OCI-LY7 (cell line): ENCODE data around the gene MACROD2. TPM values are rescaled to one million over a fixed set of nuclear protein-coding genes. Genes with fewer than 3 reads are reported as not detected.

ENCODE experiments used
- BruUV-seq: library from RNA; stranded (reverse); fragments of 400-500 nt; replicated peaks from 2 replicates; lab custom pipeline; 2021; lab: Mats Ljungman, UMichigan
- CTCF ChIA-PET: fragments of 300-600 bp; sonication (Branson Sonifier 250); formaldehyde crosslinking; loops from one replicate; lab custom pipeline; 2022; ENCODE audit warnings: antibody characterized with exemption; ENCODE audit not compliant: unreplicated experiment; lab: Charles Lee
- POLR2A ChIA-PET: fragments of 300-600 bp; sonication (Branson Sonifier 250); formaldehyde crosslinking; loops from one replicate; lab custom pipeline; 2022; ENCODE audit warnings: antibody characterized with exemption; lab: Charles Lee
- DNase-seq: peaks from one replicate; pipeline ENCODE4 v3.0.0-alpha.2; 2015; ENCODE audit warnings: low spot score
- H2AFZ ChIP-seq: fragments of 200-600 bp; sonication (generic), shearing (Covaris generic); 2 replicates; pipeline ENCODE4 v1.6.1; 2014; ENCODE audit warnings: mild to moderate bottlenecking, antibody characterized with exemption, low read length, moderate library complexity
- H3K27ac ChIP-seq: fragments of 200-600 bp; sonication (generic); 2 replicates; pipeline ENCODE4 v1.5.1; 2014; ENCODE audit warnings: mixed run types, low read depth, mild to moderate bottlenecking, moderate library complexity, low read length, inconsistent platforms; ENCODE audit not compliant: poor library complexity, severe bottlenecking
- H3K36me3 ChIP-seq: fragments of 200-600 bp; sonication (generic); 2 replicates; pipeline ENCODE4 v1.6.1; 2014; ENCODE audit warnings: mild to moderate bottlenecking, antibody characterized with exemption, low read length, moderate library complexity, mixed read lengths; ENCODE audit not compliant: insufficient read depth
- H3K4me1 ChIP-seq: fragments of 200-600 bp; sonication (generic); 2 replicates; pipeline ENCODE4 v1.5.1; 2014; ENCODE audit warnings: mild to moderate bottlenecking, low read length; ENCODE audit not compliant: insufficient read depth, poor library complexity, severe bottlenecking
- H3K4me2 ChIP-seq: fragments of 200-600 bp; sonication (generic); 2 replicates; pipeline ENCODE4 v1.6.1; 2014; ENCODE audit warnings: mild to moderate bottlenecking, low read length
- H3K4me3 ChIP-seq: fragments of 200-600 bp; sonication (generic); 2 replicates; pipeline ENCODE4 v1.5.1; 2014; ENCODE audit warnings: mild to moderate bottlenecking, low read depth, low read length; ENCODE audit not compliant: poor library complexity, severe bottlenecking
- H3K79me2 ChIP-seq: fragments of 200-600 bp; sonication (generic); 2 replicates; pipeline ENCODE4 v1.6.1; 2016; ENCODE audit warnings: low read depth, mild to moderate bottlenecking, low read length, moderate library complexity, mixed read lengths; ENCODE audit not compliant: insufficient read depth
- H3K9me2 ChIP-seq: fragments of 200-600 bp; sonication (generic); 2 replicates; pipeline ENCODE4 v1.6.1; 2016; ENCODE audit warnings: mild to moderate bottlenecking, low read length, mixed read lengths; ENCODE audit not compliant: insufficient read depth
- H3K9me3 ChIP-seq: fragments of 200-600 bp; sonication (generic); 2 replicates; pipeline ENCODE4 v1.6.1; 2014; ENCODE audit warnings: mild to moderate bottlenecking, mixed run types, low read length, mixed read lengths
- H4K20me1 ChIP-seq: fragments of 200-600 bp; sonication (generic); 2 replicates; pipeline ENCODE4 v1.6.1; 2014; ENCODE audit warnings: mild to moderate bottlenecking, antibody characterized with exemption, low read length, moderate library complexity, mixed read lengths; ENCODE audit not compliant: insufficient read depth
- CTCF ChIP-seq: fragments of 200-600 bp; sonication (generic); conservative IDR thresholded peaks from 2 replicates; pipeline ENCODE4 v1.5.1; 2014; ENCODE audit warnings: mild to moderate bottlenecking, antibody characterized with exemption, low read length, moderate library complexity, mixed read lengths
- EZH2phosphoT487 ChIP-seq: fragments of 200-600 bp; sonication (generic); IDR thresholded peaks from 2 replicates; pipeline ENCODE4 v1.6.1; 2018; ENCODE audit warnings: low read depth, borderline replicate concordance, mild to moderate bottlenecking, mixed run types, antibody characterized with exemption, low read length, moderate library complexity, mixed read lengths
- intact Hi-C: fragments of 100-400 bp; cut with micrococcal nuclease; formaldehyde crosslinking; loops from one replicate; pipeline ENCODE4 v1.10.0; 2022; ENCODE audit not compliant: unreplicated experiment
- total RNA-seq, 2 experiments: library from RNA; depleted of rRNA in 1 of 2; stranded (reverse); fragments of >200 nt in 1 of 2; shearing (Covaris generic) in 1 of 2; gene quantifications; 2 replicates each; pipeline ENCODE4 v1.2.3, GENCODE V29; 2014 to 2022

MACROD2 gene
- total RNA-seq, 2 experiments from 2014 or later: 0.09 to 4.5 TPM

DNA sequence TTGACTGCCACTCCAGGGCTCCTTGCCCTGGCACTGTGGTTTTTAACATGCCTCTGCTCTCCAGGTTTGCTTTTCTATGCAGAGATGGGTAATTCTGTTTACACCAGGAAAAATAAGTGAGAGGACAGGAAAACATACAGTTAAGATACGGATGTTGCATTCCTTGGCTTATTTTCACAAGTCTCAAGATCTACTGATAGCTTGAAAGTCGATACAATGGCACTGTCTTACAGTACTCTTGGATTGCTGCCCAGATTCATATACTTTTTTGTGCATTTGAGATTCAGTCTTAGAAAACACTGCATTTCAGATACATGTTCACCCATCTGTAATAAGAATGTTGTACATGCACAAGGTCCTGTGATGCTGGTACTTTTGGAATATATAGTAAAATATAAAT is 501.7 kb downstream of the MACROD2 start:
- no peaks in the 10 kb centered on the region for H3K36me3 ChIP-seq
- no peak overlapping the region for H3K27ac ChIP-seq
- H3K4me3 ChIP-seq: no peak overlapping the region
- H3K4me1 ChIP-seq: no peaks in the 10 kb centered on the region
- no peaks in the 10 kb centered on the region for H3K79me2 ChIP-seq
- CTCF ChIA-PET: no interaction called here
- H2AFZ ChIP-seq: no peak overlapping the region
- no TSS peak for BruUV-seq
- no peaks in the 10 kb centered on the region for H3K9me2 ChIP-seq
- no peaks in the 10 kb centered on the region for H3K9me3 ChIP-seq
- no peak overlapping the region for H3K4me2 ChIP-seq
- POLR2A ChIA-PET: no interaction called here
- no peak for DNase-seq
- H4K20me1 ChIP-seq: no peaks in the 10 kb centered on the region
- TF ChIP-seq CTCF (no peak), EZH2phosphoT487 (no peak)
- intact Hi-C loops: no loop called here

GRCh38 chr20:14498772-14499171 is 503.5 kb downstream of the MACROD2 start:
- Histone ChIP-seq H3K79me2 (no peaks in the 10 kb centered on the region), H4K20me1 (no peaks in the 10 kb centered on the region), H3K4me1 (no peaks in the 10 kb centered on the region), H3K4me3 (no peak overlapping the region), H3K36me3 (no peaks in the 10 kb centered on the region), H3K27ac (no peak overlapping the region), H3K4me2 (no peak overlapping the region), H3K9me2 (no peaks in the 10 kb centered on the region), H3K9me3 (no peaks in the 10 kb centered on the region), H2AFZ (no peak overlapping the region)
- intact Hi-C loops: no loop called here
- CTCF ChIA-PET: no interaction called here
- BruUV-seq: no TSS peak
- POLR2A ChIA-PET: no interaction called here
- TF ChIP-seq EZH2phosphoT487 (no peak), CTCF (no peak)
- no peak for DNase-seq

DNA sequence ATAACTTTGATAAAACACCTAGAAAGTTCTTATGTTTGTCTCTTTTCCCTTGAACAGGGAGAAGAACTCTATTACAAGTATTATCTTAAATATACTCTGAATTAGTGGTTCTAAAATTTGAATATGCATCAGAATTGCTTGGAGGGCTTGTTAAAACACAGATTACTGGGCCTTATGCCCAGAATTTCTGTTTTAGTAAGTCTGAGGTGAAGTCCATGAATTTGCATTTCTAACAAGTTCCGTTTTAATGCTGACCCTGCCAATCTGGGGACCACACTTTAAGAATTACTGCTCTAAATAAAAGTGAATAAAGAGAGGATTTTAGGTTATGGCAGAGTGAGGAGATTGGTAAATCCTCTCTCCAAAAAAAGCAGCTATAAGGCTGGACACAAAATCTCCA is 510.2 kb downstream of the MACROD2 start:
- H3K4me3 ChIP-seq: no peak overlapping the region
- POLR2A ChIA-PET: no interaction called here
- intact Hi-C loops: no loop called here
- no peaks in the 10 kb centered on the region for H3K9me3 ChIP-seq
- H3K4me1 ChIP-seq: no peaks in the 10 kb centered on the region
- H2AFZ ChIP-seq: no peak overlapping the region
- CTCF ChIA-PET: no interaction called here
- TF ChIP-seq EZH2phosphoT487 (no peak), CTCF (no peak)
- no peaks in the 10 kb centered on the region for H3K9me2 ChIP-seq
- no peak overlapping the region for H3K4me2 ChIP-seq
- no peaks in the 10 kb centered on the region for H3K36me3 ChIP-seq
- H3K27ac ChIP-seq: no peak overlapping the region
- H3K79me2 ChIP-seq: no peaks in the 10 kb centered on the region
- no peak for DNase-seq
- H4K20me1 ChIP-seq: no peaks in the 10 kb centered on the region
- BruUV-seq: no TSS peak
